ENCODE results near the gene WHRN.

DNA sequence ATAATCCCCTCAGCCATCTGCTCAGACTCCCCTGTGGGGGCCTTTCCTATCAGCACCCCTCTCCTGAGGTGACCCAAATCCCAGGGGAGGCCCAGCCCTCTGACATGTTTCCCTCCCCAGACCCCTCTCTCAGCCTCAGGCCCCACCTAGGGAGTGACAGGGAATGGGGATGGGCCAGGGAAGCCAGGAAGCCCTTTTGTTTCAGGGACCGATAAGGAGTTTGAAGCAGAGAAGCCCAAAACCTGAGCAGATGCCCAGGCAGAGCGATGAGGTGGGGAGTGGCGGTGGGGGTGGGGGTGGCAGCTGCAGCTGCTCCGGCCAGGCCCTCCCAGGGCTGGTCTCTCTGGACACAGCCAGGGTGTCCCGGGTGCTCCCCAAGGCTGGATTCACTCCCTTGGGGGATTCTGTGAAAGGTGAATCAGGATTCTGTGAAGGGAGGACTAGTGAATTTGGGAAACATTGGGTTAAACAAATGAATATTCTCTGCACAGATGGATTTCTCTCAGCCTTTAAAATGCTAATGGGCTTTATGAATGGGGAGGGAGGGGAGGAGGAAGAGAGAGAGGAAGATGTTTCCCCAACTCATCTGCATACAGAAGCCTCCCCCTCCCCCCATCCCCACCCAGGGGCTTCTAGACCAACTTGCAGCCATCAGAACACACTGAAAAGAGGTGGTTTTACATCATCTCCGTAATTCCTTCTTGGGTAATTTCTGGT lies 134.9 kb downstream of the WHRN start:
- TF ChIP-seq, protein P1, sequence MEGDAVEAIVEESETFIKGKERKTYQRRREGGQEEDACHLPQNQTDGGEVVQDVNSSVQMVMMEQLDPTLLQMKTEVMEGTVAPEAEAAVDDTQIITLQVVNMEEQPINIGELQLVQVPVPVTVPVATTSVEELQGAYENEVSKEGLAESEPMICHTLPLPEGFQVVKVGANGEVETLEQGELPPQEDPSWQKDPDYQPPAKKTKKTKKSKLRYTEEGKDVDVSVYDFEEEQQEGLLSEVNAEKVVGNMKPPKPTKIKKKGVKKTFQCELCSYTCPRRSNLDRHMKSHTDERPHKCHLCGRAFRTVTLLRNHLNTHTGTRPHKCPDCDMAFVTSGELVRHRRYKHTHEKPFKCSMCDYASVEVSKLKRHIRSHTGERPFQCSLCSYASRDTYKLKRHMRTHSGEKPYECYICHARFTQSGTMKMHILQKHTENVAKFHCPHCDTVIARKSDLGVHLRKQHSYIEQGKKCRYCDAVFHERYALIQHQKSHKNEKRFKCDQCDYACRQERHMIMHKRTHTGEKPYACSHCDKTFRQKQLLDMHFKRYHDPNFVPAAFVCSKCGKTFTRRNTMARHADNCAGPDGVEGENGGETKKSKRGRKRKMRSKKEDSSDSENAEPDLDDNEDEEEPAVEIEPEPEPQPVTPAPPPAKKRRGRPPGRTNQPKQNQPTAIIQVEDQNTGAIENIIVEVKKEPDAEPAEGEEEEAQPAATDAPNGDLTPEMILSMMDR (IDR thresholded peaks at IDR 0.05; ENCODE audit: poor library complexity, severe bottlenecking): no peak
- TF ChIP-seq REST (IDR thresholded peaks at IDR 0.05; ENCODE audit: borderline replicate concordance): no peak
- no peak for TF ChIP-seq POLR2AphosphoS5 (IDR thresholded peaks at IDR 0.05)
- no peak for TF ChIP-seq EZH2 (IDR thresholded peaks at IDR 0.05; ENCODE audit: borderline replicate concordance, insufficient read depth, low read length, poor library complexity, severe bottlenecking)
- TF ChIP-seq EP300 (conservative IDR thresholded peaks at IDR 0.05; ENCODE audit: poor library complexity, severe bottlenecking): no peak
- TF ChIP-seq MXI1 (conservative IDR thresholded peaks at IDR 0.05; ENCODE audit: poor library complexity, severe bottlenecking): no peak
- no peak for TF ChIP-seq SMC3 (conservative IDR thresholded peaks at IDR 0.05; ENCODE audit: poor library complexity)
- no peak for TF ChIP-seq RAD21 (conservative IDR thresholded peaks at IDR 0.05)
- no peak for TF ChIP-seq TAF1 (IDR thresholded peaks at IDR 0.05; ENCODE audit: low read depth)

All from neural cell (in vitro differentiated cells).